Activated effector memory CD4-positive, alpha-beta T cell treated with Interleukin-2 at 50 U/mL for 16 hours (primary cell): ENCODE results near the gene DEPP1.

Experiments
- DNase-seq: peaks from one replicate; pipeline ENCODE4 v3.0.0-alpha.2; 2020

The DEPP1 gene

DNA sequence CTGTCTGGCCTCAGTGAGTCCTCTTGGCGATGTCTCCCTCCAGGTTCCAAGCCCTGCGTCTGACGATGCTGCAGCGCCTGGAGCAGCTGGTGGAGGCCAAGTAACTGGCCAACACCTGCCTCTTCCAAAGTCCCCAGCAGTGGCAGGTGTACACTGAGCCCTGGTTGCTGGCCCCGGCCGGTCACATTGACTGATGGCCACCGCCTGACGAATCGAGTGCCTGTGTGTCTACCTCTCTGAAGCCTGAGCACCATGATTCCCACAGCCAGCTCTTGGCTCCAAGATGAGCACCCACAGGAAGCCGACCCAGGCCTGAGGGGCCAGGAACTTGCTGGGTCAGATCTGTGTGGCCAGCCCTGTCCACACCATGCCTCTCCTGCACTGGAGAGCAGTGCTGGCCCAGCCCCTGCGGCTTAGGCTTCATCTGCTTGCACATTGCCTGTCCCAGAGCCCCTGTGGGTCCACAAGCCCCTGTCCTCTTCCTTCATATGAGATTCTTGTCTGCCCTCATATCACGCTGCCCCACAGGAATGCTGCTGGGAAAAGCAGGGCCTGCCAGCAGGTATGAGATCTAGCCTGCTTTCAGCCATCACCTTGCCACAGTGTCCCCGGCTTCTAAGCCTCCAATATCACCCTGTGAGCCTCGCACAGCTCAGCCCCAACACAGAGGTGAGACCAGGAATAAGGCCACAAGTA lies 14.8 kb upstream of the DEPP1 start:
- no peak for DNase-seq

DNA sequence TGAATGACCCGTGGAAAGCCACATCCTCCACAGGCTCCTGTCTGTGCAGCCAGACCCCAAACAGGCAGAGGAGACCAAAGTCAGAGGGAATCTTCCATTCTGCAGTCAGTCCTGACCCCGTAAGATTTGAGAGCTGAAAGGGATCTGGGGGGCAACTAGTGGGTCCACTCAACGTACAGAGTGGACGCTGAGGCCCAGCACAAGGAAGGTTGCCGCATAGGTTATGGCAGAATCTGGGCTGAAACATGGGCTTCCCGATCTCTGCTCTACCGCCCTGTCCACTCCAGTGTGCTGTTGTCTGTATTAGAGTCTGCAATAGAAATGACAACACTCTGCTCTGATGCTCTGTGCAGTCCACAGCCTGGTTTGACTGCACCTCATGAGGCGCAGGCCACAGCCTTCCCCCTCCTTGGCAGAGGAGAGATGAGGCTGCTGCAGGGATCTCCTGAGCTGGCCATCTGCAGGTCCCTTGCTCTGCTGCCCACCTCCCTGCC lies 14.2 kb upstream of the DEPP1 start:
- no peak for DNase-seq

DNA sequence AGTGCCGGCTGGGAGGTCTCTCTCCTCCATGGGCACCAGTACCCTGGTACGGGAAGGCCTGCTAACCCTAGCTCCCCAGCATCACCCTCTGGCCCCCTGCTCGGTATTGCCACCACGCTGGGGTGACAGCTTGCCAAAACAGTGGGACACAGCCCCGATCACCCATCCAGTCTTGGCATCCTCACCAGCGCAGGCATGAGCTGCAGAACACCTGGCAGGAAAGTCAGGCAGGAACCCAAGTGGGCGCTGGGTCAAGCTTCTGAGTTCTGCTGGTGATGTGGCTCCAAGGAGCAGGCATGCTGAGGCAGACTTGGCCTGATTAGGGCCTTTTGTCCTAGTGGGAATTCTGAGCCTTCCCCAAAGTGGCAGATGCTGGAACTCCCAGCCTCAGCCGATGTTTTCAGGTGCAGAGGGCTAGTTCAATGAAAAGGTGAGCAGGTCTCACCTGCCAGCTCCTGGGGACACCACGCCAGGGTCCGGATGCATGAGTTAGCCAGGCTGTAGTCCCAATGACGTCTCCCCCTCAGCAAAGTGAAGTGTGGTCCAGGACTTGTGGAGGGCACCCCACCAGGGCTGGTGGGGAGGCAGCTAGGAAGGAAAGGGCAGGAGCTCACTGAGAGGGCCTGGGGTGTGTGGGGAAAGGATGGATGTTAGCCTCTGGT lies 13.6 kb upstream of the DEPP1 start:
- DNase-seq, result no peak

DNA sequence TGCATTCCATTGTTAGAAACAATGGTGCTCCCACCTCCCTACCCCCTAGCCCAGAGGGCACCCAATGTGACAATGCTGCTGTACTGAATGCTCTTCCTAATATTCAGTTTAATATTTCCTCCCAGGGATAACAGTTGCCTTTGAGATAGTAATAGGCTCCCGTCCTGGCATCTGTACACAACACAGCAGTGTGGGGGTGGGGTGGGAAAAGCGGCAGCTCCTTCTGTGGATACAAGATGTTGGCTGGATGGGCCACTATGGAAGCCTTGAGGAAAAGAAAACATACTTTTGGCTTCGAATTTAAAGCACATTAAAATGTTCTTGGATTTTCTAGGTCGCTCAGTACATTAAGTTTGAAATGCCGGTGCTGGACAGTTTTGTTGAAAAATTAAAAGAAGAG lies 13.0 kb upstream of the DEPP1 start:
- DNase-seq, result no peak

DNA sequence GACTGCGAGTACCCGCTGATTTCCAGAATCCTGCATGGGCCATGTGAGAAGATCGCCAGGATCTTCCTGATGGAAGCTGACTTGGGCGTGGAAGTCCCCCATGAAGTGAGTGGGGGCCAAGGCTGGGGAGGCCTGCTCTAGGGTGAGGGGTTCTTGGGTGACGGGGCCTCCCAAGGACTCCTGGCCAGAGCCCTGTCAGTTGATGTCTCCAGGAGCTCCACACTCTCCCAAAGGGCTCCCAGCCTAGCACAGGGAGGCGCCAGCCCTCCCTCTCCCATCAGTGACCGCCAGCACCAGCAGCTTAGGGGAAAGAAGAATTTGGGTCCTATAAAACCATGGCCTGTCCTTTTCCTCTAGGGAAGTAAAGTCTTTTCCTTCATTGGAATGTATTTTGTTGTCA lies 12.4 kb upstream of the DEPP1 start:
- DNase-seq, result no peak

DNA sequence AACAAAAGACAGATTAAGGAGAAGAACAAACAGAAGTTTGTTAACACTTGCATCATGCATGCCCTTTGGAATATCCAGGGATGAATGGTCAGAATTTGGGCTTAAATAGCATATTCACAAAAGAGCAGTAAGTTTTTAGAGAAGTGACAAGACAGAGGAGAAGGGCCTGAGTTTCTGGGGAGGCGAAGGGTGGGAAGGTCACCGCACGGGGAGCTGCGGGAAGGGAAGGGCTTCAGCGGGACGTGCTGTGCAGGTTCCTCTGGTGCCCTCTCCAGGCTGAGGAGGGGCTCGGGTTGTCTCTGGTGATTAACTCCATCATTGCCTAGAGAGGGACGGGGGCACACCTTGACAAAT lies 11.7 kb upstream of the DEPP1 start:
- DNase-seq, result no peak

DNA sequence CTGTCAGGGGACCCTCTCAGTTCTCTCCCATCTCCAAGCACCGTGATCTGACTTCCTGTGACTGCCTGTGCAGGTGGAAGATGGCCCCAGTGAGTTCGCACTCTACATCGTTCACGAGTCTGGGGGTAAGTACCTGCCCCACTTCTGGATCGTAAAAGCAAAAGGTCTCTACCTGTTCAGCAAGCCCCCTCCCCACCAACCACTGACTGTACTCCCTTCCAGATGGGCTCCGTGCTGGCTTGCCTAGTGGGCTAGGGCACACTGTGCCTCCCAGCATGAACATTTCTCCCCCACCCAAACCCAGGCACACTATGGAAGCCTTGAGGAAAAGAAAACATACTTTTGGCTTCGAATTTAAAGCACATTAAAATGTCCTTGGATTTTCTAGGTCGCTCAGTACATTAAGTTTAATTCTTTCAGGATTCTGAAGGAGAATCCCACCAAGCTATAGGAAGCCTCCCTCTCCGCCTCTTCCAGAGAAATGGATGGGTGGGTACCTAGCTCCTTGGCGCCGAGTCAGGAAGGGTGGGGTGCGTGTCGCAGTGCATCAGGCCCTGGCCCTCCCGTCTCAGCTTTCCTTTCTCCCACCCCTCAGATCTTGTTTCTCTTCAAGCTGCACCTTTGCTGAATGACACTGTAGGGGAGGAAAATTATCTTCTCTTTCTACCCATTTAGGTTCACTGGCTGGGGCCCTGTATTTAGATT lies 11.1 kb upstream of the DEPP1 start:
- no peak for DNase-seq

DNA sequence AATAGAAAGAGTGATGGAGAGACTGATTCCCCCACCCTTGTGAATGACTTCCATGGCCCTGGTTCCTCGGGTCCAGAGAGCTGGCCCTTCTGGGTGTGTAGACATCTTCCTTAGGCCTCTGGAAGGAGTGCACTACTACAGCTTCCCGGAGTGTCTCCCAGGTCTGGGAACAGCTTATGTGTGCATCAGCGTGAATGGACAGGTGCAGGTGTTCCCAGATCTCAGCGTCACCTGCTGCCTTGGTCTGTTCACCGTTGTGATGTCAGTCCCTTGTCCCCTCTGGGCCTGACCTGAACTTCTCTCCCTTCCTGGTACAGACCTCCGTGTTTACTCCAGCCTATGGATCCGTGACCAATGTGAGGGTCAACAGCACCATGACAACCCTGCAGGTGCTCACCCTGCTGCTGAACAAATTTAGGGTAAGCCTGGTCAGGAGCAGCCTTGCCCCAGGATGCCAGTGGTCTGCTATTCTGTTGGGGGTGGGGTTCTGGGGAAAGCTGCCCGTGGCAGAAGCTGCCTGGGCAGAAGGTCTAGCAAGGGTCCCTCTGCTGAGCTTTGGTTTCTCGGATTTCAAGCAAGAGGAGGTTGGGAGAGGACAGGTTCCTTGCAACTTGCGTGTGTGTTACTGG lies 10.5 kb upstream of the DEPP1 start:
- no peak for DNase-seq

DNA sequence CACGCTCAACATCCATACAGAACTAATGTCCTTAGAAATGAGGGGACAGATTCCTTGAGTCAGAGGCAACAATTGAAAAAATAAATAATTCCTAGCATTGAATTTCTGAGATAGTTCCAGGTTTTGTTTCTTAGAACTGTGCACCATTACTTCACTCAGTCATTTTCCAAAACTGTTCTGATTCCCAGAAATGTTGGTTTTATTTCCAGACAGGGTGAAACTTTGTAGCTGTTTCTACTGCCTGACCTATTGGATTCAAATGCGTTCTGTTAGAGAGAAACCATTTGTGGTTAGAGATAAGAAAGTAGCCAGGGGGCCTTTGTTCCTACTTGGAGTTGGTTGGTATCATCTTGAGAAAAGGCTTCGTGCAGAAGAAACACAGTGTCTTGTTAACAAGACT lies 8.1 kb upstream of the DEPP1 start:
- no peak for DNase-seq

DNA sequence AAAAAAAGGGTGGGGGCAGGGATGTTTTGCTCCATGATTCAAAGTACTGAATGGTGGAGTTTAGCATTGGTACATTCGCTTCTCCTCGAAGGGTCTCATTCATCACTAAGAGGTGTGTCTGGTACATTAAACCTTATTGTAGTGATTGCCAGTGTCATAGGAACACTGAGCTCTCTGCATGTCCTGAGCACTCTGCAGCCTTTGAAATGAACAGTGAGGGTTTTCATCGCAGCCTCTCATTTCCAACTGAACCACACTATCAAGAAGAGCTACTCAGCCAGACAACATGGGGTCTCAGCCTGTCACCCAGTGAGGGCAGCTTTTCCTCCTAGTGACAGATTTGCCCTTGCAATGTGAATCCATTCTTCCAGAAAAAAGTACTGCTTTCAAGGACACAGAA lies 7.6 kb upstream of the DEPP1 start:
- DNase-seq, result no peak

DNA sequence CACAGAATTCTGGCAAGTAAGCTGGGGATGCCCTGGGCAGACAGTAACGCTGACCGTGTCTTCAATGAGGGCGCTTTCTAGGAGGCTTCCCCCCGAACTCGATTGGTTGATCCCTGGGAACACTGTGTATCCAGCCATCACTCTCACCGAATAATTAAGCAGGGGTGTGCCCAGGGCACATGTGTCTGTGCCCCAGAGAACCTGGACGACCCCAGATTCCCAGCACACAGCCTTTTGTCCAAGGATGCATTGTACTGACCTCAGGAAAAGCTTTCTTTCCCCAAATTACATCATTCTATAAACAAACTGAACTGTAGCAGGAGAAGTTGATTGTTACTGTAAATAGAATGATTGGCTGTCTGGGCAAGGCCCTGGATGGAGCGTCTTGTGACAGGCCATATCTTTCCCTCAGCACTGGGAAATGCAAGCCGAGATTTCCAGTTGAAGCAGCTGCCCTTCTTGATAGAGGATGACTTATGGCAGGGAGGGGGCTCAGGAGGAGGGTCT lies 6.6 kb upstream of the DEPP1 start:
- DNase-seq, result no peak

DNA sequence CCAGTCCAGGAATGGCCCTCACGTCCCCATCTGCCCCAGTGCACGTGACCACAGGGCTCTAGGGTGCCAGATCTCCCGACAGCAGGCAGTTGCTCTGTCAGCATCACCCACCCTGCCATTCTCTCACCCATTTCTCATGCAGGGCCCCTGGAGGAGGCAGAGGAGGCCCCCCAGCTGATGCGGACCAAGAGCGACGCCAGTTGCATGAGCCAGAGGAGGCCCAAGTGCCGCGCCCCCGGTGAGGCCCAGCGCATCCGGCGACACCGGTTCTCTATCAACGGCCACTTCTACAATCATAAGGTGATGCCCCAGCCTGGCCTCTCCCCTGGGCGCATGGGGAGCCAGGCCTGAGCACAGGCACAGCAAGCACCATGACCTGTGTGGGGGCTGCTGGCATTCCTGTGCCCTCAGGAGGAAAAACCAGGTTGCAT lies 6.1 kb upstream of the DEPP1 start:
- DNase-seq, result no peak

DNA sequence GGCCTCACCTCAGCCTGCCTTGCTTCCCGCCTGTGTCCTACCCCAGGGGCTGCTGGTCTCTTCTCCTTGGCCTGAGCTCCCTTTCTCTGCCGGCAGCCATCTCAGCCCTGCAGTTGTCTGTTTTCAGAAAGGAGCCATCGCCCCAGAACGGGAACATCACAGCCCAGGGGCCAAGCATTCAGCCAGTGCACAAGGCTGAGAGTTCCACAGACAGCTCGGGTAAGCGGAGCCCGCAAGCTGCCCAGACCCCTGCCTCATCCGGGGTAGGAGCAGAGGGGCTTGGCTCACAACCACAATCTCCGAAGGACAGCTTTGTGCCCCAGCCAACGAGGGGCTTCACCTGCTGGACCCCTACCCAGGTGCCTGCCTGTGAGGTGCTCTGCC lies 5.3 kb upstream of the DEPP1 start:
- no peak for DNase-seq

DNA sequence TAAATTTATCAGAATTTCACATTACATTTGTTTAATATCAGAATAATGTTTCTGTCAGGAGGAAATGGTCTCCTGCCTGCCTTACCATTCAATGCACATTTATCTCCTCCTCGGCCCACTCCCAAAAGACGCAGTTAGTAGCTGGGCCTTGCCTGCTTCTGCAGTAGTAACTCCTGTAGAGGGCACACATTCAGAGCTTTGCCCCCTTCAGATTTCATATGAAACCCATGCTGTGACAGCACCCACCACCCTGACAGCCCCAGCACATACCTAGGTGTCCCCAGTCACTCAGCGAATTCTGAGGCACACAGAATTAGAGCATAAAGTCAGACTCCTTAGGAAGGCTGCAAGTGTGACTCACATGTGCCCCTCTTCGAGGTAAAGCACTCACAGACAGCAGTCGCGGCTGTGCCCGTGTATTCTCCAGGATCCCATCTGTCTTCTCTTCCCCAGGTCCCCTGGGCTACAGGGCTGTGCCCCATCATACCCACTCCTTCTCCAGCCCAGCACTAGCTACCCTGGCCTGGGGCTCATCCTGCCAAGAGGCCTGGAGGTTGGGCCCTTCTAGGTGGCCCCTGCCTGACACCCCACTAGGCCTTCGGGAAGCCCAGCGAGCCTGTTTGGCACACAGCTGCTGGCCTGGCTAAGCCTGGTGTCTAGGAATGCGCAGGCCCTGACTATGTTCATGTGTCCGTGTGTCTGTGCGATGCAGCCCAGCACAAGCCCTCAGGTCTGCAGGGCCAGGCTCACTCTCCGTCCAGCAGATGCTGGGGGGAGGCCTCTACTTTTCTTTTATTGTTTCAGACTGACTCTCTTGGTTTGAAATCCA lies 4.7 kb upstream of the DEPP1 start:
- DNase-seq, result no peak

DNA sequence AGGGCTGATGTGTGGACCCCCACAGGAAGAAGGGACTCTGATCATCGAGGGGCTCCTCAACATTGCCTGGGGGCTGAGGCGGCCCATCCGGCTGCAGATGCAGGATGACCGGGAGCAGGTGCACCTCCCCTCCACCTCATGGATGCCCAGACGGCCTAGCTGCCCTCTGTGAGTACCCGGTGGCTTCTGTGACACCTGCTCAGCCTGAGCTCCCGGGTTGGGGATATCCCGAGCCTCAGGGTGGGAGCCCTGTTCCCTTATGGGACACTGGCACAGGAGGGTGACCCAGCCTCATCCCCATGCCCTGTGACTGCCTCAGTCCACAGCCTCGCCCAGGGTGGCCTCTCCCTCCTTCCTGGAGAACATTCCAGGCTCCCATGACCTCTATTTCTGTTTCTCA lies 3.9 kb upstream of the DEPP1 start:
- DNase-seq, result no peak

DNA sequence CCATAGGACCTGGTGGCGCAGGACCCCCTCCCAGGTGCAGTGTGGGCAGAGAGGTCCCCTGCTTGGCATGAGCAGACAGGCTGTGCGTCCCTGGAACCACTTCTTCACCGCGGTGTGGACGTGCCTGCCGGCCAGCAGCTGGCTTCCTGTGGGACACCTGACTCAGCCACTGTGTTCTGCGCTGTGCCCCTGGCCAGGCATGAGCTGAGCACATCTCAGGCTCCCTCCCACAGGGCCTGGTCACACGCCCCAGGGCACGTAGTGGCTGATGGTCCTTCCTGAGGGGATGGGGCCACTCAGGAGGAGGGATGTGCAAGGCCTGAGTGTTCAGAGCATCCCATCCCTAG lies 3.5 kb upstream of the DEPP1 start:
- DNase-seq, result no peak

DNA sequence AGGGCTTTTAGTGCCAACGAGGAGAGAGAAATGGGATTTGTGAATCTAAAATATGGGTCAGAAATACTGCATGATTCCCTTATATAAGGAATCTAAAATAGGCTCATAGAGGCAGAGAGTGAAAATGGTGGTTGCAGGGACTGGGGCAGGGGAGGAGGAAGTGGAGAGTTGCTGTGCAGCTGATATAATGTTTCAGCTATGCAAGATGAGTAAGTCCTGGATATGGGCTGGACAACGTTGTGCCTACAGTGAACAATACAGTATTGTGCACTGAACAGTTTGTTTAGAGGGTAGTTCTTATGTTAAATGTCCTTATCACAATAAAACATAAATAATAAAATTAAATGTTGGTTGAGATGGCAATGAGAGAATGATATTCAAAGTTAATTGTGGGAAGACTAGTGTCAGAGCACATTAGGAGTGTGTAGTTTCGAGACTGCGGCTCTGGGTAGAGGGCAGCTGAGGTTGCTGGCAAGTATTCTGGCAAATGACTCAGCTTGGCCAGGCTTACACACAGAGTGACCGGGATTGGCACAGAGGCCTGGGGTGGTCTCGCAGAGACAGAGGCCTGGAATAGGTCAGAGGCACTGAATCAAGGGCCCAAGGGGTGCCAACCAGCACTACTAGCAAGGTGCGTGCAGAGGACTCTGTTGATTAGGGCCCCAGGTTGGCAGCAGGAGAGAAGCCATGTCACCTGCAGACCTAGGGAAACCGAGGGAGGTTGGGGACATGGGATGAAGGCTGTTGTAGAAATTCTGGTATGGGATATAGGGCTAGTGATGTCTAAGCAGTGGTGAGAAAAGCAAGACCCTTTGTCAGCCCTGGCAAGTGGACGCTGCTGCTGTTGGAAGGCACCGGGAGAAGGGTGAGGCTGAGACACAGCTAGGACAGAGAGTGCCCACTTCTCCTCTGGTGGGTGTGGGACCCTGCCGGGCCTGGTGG lies 2.8 kb upstream of the DEPP1 start:
- no peak for DNase-seq

DNA sequence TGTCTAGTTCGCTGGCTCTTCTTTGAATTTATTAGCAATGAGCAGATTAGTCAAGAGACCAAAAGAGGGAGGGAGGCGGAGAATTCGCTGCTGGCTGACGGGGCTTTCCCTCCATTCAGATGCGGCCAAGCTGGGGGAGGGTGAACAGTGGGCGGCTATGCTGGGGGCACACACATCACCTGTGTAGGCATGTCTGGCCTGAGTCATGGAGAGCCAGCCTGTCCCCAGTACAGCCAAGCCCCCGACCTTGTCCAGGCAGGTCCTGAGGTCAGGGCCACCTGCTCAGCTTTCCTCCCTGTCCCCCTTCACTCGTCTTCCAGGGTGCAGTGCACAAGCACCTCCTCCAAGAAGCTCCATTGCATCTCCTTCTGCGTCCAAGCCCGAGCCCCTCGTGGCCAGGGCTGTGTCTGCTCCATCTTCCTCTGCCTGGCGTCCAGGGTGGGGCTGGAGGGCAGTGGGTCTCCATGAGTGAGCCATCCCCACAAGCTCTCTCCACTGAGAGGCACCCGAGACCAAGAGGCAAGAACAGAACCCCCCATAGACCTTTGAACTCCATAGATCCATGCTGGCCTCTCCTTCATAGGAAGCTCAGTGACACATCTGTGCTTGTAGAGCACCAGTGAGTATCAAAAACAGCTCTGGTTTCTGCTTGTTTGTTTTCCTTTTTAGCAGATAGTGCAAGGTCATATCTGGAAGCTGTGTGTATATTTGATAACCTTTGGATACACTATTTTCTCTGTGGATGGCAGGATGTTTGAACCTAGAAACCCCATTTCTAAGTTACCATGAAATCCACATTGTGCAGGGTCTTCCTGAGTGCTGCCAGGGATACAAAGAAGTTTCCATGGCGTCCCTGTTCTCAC lies 1.9 kb upstream of the DEPP1 start:
- no peak for DNase-seq

DNA sequence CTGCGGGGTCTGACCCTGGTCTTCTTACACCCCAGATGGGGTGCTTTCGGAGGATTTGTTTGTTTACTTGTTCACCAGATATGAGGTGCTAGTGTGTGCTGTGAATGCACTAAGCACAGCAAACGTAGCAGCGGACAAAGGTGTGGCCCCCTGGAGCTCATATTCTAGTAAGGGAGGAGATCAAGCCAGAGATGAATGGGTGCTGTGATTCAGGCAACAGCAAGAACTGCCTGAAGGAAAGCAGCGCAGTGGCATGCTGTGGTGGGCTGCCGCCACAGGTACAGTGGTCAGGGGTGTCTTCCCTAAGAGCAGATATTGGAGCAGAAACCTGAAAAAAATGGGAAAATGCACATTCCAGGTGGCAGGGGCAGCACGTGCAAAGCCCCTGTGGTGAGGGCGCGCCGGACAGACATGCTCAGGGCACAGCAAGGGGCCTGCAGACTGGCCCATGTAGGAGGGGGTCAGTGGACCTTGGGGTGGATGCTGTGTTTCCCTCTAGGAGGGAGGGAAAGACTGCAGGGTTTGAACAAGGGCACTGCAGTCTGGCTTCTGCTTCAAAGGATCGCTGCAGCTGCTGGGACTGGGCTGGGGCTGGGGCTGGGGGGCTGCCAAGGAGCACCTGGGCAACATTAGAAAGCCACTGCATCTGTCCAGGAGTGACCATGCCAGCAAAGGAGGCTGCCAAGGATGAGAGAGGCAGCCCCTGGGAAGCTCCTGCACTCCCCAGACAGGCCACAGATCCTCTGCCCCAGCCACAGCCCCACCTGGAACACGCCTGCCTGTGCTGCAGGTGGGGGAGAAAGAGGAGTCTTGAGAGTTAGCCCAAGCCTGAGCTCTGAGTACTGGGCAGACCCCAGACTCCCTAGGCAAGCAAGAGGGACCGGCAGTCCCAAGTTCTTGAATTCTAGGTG lies 927 bp upstream of the DEPP1 start:
- DNase-seq, result no peak

DNA sequence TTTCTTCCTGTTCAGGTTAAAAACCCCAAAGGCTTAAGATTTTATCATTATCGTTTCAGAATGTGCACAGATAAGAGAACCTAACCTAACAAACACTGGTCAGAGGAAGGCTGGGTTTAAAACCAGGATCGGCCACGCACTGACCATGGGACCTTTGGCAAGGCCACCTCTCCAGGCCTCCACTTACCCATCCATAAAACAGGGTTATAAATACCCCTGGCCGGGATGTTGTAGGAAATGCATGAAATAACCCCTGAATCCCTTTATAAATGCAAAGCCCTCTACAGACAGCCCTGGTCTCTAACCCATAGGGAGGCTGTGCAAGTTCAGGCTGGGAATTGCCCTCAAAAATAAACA lies 418 bp downstream of the DEPP1 start:
- no peak for DNase-seq
